ENCODE measurements around the gene INF2. TPM values are rescaled to one million over a fixed set of nuclear protein-coding genes. Genes with fewer than 3 reads are reported as not detected.

INF2 gene
- total RNA-seq, 2 experiments from 2014 or later = 74.9 to 76.9 TPM

DNA sequence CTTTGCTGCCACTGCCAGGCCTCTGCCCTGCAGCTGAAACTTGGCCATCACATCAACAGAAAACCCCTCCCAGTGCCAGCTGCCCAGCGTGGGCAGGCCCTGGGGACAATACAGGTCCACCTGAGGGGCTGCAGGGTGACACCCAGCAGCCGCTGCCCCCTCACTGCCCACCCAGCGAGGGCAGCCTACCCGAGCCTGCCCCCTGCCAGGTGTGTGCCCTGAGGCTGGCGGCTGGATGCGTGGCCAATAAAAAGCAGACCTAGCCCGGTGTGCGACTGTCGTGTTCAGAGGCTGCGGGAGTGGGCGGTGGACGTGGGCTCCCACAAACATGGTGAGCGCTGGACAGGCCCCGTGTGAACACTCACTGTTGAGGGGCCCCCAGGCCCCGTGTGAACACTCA, 29.9 kb downstream of the INF2 start:
- Mint-ChIP-seq H3K4me1 (ENCODE audit: low read depth) (no peaks in the 10 kb centered on the region), H3K27me3 (no peaks in the 10 kb centered on the region), H3K27ac (no peak overlapping the region), H3K36me3 (ENCODE audit: low read depth) (peaks cover 25% of the 10 kb centered on the region), H3K4me3 (no peak overlapping the region), H3K9me3 (no peaks in the 10 kb centered on the region)
- Histone ChIP-seq H3K4me1 (ENCODE audit: insufficient read depth, low read length) (peaks cover 10% of the 10 kb centered on the region), H3K36me3 (ENCODE audit: insufficient read depth, low read length) (peaks cover 19% of the 10 kb centered on the region), H3K9me3 (ENCODE audit: control insufficient read depth in 1 of 2, insufficient read depth in 1 of 2, low read length in 2 of 2) (no peaks in the 10 kb centered on the region), H3K27me3 (ENCODE audit: control insufficient read depth in 1 of 2, insufficient read depth in 2 of 2, low read length in 2 of 2) (no peaks in the 10 kb centered on the region), H3K27ac (ENCODE audit: low read depth in 1 of 2, low read length in 2 of 2) (no peak overlapping the region), H3K4me3 (ENCODE audit: low read length) (no peak overlapping the region)
- DNase-seq = no peak
- ChIA-PET POLR2A (no interaction called here), CTCF (no interaction called here)
- no peak for ATAC-seq (ENCODE audit: poor library complexity)
- intact Hi-C loops (cut with DNase I, micrococcal nuclease) = no loop called here
- TF ChIP-seq, protein P1, sequence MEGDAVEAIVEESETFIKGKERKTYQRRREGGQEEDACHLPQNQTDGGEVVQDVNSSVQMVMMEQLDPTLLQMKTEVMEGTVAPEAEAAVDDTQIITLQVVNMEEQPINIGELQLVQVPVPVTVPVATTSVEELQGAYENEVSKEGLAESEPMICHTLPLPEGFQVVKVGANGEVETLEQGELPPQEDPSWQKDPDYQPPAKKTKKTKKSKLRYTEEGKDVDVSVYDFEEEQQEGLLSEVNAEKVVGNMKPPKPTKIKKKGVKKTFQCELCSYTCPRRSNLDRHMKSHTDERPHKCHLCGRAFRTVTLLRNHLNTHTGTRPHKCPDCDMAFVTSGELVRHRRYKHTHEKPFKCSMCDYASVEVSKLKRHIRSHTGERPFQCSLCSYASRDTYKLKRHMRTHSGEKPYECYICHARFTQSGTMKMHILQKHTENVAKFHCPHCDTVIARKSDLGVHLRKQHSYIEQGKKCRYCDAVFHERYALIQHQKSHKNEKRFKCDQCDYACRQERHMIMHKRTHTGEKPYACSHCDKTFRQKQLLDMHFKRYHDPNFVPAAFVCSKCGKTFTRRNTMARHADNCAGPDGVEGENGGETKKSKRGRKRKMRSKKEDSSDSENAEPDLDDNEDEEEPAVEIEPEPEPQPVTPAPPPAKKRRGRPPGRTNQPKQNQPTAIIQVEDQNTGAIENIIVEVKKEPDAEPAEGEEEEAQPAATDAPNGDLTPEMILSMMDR (IDR thresholded peaks at IDR 0.05) = no peak

DNA sequence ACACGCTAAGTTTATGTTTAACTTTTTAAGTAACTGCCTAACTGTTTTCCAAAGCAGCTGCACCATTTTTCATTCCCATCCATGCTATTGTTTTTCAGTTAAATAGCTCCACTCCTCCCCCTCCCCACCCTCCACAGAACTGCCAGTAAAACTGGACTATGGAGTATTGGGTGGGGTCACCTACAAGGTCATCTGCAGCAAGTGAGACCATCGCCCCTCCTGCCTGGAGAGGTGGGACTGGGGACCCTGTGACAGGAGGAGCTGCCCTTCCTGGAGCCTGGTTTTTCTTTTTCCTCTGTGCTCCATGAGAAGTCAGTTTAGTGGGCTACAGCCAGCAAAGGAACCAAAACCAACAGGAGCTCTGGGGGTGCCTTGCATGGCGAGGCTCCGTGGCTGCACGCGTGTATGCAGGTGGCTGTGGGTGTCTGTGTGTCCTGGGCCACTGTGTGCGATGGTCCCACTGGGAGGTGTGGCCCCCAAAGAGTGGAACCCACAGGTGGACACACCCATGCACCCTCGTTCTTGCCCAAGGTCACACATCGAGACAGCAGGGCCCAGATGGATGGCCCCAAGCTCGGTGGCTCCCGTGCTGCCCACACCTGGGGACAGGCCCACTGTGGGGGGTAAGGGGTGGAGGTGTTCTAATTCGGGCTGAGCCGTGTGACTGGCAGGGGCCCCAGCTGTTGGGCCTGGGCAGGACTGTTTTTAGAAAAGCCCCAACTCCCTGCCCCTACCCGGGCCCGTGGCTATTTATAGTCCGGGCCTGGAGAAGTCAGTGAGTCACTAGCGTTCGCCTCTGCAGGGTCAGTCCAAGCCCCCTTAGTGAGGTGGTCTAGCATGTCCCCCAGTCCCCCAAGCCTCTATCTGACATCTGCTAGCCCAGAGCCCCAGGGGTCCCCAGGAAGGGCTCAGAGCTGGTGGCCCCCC, 32.4 kb downstream of the INF2 start:
- H3K9me3 ChIP-seq (ENCODE audit: control insufficient read depth in 1 of 2, insufficient read depth in 1 of 2, low read length in 2 of 2) = no peaks in the 10 kb centered on the region
- Mint-ChIP-seq H3K36me3 (ENCODE audit: low read depth) (peaks cover 13% of the 10 kb centered on the region), H3K27ac (no peak overlapping the region), H3K27me3 (no peaks in the 10 kb centered on the region), H3K4me1 (ENCODE audit: low read depth) (no peaks in the 10 kb centered on the region), H3K9me3 (no peaks in the 10 kb centered on the region), H3K4me3 (no peak overlapping the region)
- H3K4me3 ChIP-seq (ENCODE audit: low read length) = no peak overlapping the region
- peaks cover 17% of the 10 kb centered on the region for H3K4me1 ChIP-seq (ENCODE audit: insufficient read depth, low read length)
- H3K36me3 ChIP-seq (ENCODE audit: insufficient read depth, low read length) = peaks cover 3% of the 10 kb centered on the region
- CTCF ChIA-PET = interaction anchor here (2.2 kb wide), 1 partner anchor 13 kb away, joined by 5 read pairs; no protein-coding TSS in a partner anchor
- POLR2A ChIA-PET = interaction anchor here (0.9 kb wide), 1 partner anchor 56 kb away, joined by 3 read pairs; no protein-coding TSS in a partner anchor
- H3K27me3 ChIP-seq (ENCODE audit: control insufficient read depth in 1 of 2, insufficient read depth in 2 of 2, low read length in 2 of 2) = peaks cover 0 to 4% of the 10 kb centered on the region in 2 experiments
- no peak for DNase-seq
- no peak for ATAC-seq (ENCODE audit: poor library complexity)
- TF ChIP-seq, protein P1 (IDR thresholded peaks at IDR 0.05) = no peak
- H3K27ac ChIP-seq (ENCODE audit: low read depth in 1 of 2, low read length in 2 of 2) = no peak overlapping the region
- intact Hi-C loops (cut with DNase I, micrococcal nuclease) = no loop called here

DNA sequence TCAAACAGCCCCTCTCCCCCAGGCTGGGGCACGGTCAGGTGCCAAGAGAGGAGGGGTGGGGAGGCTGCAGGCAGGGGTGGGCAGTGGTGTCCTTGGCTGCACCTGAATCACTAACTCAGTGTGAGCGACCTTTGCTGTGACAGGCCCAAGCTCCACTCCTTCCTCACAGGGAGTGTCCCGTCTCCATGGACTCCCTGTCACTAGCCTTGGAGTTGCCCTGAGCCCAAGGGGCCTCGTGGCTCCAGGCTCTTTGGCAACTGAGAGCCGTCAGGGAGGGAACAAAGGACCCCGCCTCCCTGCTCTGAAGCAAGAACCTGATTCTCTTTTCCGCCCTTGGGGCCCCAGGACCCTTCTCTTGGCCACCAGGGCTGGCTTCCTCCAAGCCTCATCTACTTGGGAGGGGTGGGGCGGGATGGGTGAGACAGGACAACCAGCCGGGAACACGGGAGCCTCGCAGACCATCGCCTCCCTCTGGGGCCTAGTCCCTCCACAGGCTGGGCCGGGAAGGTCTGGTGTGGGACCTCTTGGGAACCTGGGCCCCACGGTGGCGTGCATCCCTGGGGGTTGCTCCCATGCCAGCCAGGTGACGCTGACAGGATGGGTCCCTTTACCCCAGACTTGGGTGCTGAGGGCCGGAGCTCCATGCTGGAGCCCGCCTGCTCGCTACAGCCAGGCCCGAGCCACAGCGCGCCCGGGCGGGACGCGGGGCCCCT, 33.7 kb downstream of the INF2 start:
- Mint-ChIP-seq H3K9me3 (no peaks in the 10 kb centered on the region), H3K27me3 (no peaks in the 10 kb centered on the region), H3K4me1 (ENCODE audit: low read depth) (no peaks in the 10 kb centered on the region), H3K4me3 (no peak overlapping the region), H3K27ac (no peak overlapping the region), H3K36me3 (ENCODE audit: low read depth) (no peaks in the 10 kb centered on the region)
- H3K27me3 ChIP-seq (ENCODE audit: control insufficient read depth in 1 of 2, insufficient read depth in 2 of 2, low read length in 2 of 2) = peaks cover 0 to 4% of the 10 kb centered on the region in 2 experiments
- ATAC-seq (ENCODE audit: poor library complexity) (no peak), DNase-seq (no peak)
- TF ChIP-seq, protein P1 (IDR thresholded peaks at IDR 0.05) = no peak
- CTCF ChIA-PET = interaction anchor here (2.2 kb wide), 1 partner anchor 14 kb away, joined by 5 read pairs; no protein-coding TSS in a partner anchor
- H3K27ac ChIP-seq (ENCODE audit: low read depth in 1 of 2, low read length in 2 of 2) = no peak overlapping the region
- peaks cover 3% of the 10 kb centered on the region for H3K36me3 ChIP-seq (ENCODE audit: insufficient read depth, low read length)
- intact Hi-C loops (cut with DNase I, micrococcal nuclease) = loop anchor here in 1 of 2 experiments (1.0 kb wide), 1 partner anchor 29 kb away; no protein-coding TSS in a partner anchor
- H3K4me1 ChIP-seq (ENCODE audit: insufficient read depth, low read length) = peaks cover 17% of the 10 kb centered on the region
- H3K4me3 ChIP-seq (ENCODE audit: low read length) = no peak overlapping the region
- POLR2A ChIA-PET = interaction anchor here (0.6 to 1.9 kb wide), 3 partner anchors 29 to 57 kb away, joined by 3 to 8 read pairs (median 4); partner anchors contain the start of gene SIVA1
- H3K9me3 ChIP-seq (ENCODE audit: control insufficient read depth in 1 of 2, insufficient read depth in 1 of 2, low read length in 2 of 2) = no peaks in the 10 kb centered on the region
